H9 (cell line): ENCODE data around the gene ZNF180. TPM values are rescaled to one million over a fixed set of nuclear protein-coding genes. Genes with fewer than 3 reads are reported as not detected.

Source experiments
- DNase-seq: peaks from one replicate; pipeline ENCODE4 v3.0.0-alpha.2; 2017
- H2AFZ ChIP-seq: one replicate; pipeline ENCODE4 v1.6.1; 2013; ENCODE audit warnings: mild to moderate bottlenecking, low read length, control low read depth, moderate library complexity
- H2AK5ac ChIP-seq: 2 replicates; pipeline ENCODE4 v1.6.1; 2013; ENCODE audit warnings: low read length, control low read depth, mixed read lengths; ENCODE audit not compliant: insufficient read length
- H2BK120ac ChIP-seq: one replicate; pipeline ENCODE4 v1.6.1; 2013; ENCODE audit warnings: low read depth, mild to moderate bottlenecking, low read length, control low read depth, inconsistent platforms; ENCODE audit not compliant: poor library complexity, severe bottlenecking
- H2BK12ac ChIP-seq: 2 replicates; pipeline ENCODE4 v1.6.1; 2013; ENCODE audit warnings: low read length, control low read depth, mixed read lengths, low read depth; ENCODE audit not compliant: insufficient read length
- H2BK15ac ChIP-seq: 2 replicates; pipeline ENCODE4 v1.6.1; 2013; ENCODE audit warnings: low read depth, low read length, control low read depth
- H2BK20ac ChIP-seq: one replicate; pipeline ENCODE4 v1.6.1; 2013; ENCODE audit warnings: low read depth, mild to moderate bottlenecking, low read length, control low read depth, inconsistent platforms; ENCODE audit not compliant: poor library complexity, severe bottlenecking
- H2BK5ac ChIP-seq: 2 replicates; pipeline ENCODE4 v1.6.1; 2013; ENCODE audit warnings: low read length, control low read depth, mixed read lengths; ENCODE audit not compliant: insufficient read length
- H3K14ac ChIP-seq: 2 replicates; pipeline ENCODE4 v1.6.1; 2013; ENCODE audit warnings: low read length, control low read depth; ENCODE audit not compliant: insufficient read depth
- H3K18ac ChIP-seq: 2 replicates; pipeline ENCODE4 v1.6.1; 2013; ENCODE audit warnings: low read depth, mild to moderate bottlenecking, mixed read lengths, low read length, control low read depth; ENCODE audit not compliant: insufficient read length
- H3K23ac ChIP-seq: 2 replicates; pipeline ENCODE4 v1.6.1; 2013; ENCODE audit warnings: low read length, control low read depth, mixed read lengths, low read depth; ENCODE audit not compliant: insufficient read length
- H3K23me2 ChIP-seq: 2 replicates; pipeline ENCODE4 v1.6.1; 2013; ENCODE audit warnings: low read depth, mild to moderate bottlenecking, mixed read lengths, low read length, control low read depth; ENCODE audit not compliant: insufficient read length, poor library complexity, severe bottlenecking
- H3K27ac ChIP-seq: 2 replicates; pipeline ENCODE4 v1.5.1; 2013; ENCODE audit warnings: low read length, control low read depth, mixed read lengths, low read depth; ENCODE audit not compliant: insufficient read length
- H3K27me3 ChIP-seq: 2 replicates; pipeline ENCODE4 v1.6.1; 2013; ENCODE audit warnings: low read length, control low read depth, inconsistent platforms; ENCODE audit not compliant: insufficient read depth
- H3K4ac ChIP-seq: 2 replicates; pipeline ENCODE4 v1.6.1; 2013; ENCODE audit warnings: low read depth, mild to moderate bottlenecking, control low read depth, inconsistent platforms, low read length, moderate library complexity
- H3K4me1 ChIP-seq: 2 replicates; pipeline ENCODE4 v1.6.1; 2013; ENCODE audit warnings: low read length, control low read depth, inconsistent platforms; ENCODE audit not compliant: insufficient read depth
- H3K4me2 ChIP-seq: 2 replicates; pipeline ENCODE4 v1.6.1; 2013; ENCODE audit warnings: low read length, control low read depth, mixed read lengths; ENCODE audit not compliant: insufficient read length, insufficient read depth
- H3K56ac ChIP-seq: 2 replicates; pipeline ENCODE4 v1.6.1; 2013; ENCODE audit warnings: low read depth, mild to moderate bottlenecking, mixed read lengths, low read length, control low read depth; ENCODE audit not compliant: insufficient read length
- H3K79me1 ChIP-seq: 2 replicates; pipeline ENCODE4 v1.6.1; 2013; ENCODE audit warnings: low read depth, mild to moderate bottlenecking, moderate library complexity, low read length, control low read depth, inconsistent platforms; ENCODE audit not compliant: insufficient read depth, poor library complexity, severe bottlenecking
- H3K79me2 ChIP-seq: 2 replicates; pipeline ENCODE4 v1.6.1; 2013; ENCODE audit warnings: low read length, control low read depth, inconsistent platforms; ENCODE audit not compliant: insufficient read depth
- H3K9ac ChIP-seq: 2 replicates; pipeline ENCODE4 v1.6.1; 2013; ENCODE audit warnings: low read length, control low read depth, mixed read lengths; ENCODE audit not compliant: insufficient read length; ENCODE audit errors: extremely low read depth
- H3K9me3 ChIP-seq: one replicate; pipeline ENCODE4 v1.6.1; 2013; ENCODE audit warnings: low read depth, low read length, inconsistent platforms; ENCODE audit not compliant: control insufficient read depth
- H3T11ph ChIP-seq: one replicate; pipeline ENCODE4 v1.6.1; 2013; ENCODE audit warnings: mild to moderate bottlenecking, low read length, control low read depth, inconsistent platforms
- H4K20me1 ChIP-seq: one replicate; pipeline ENCODE4 v1.6.1; 2013; ENCODE audit not compliant: control insufficient read depth, insufficient read length, insufficient read depth
- H4K5ac ChIP-seq: 2 replicates; pipeline ENCODE4 v1.6.1; 2013; ENCODE audit warnings: low read depth, mild to moderate bottlenecking, mixed read lengths, low read length, control low read depth; ENCODE audit not compliant: insufficient read length
- H4K8ac ChIP-seq: replicated peaks from 2 replicates; pipeline ENCODE4 v1.6.1; 2013; ENCODE audit warnings: low read length, control low read depth, mixed read lengths, low read depth; ENCODE audit not compliant: insufficient read length
- H4K91ac ChIP-seq: 2 replicates; pipeline ENCODE4 v1.6.1; 2013; ENCODE audit warnings: low read depth, mild to moderate bottlenecking, moderate library complexity, mixed read lengths, low read length, control low read depth; ENCODE audit not compliant: insufficient read length
- H3K27ac Mint-ChIP-seq, 3 experiments: 2 replicates in 2 of 3; 3 replicates in 1 of 3; pipeline ENCODE4 v1.8.0; 2020 to 2021; ENCODE audit warnings: mixed read lengths in 3 of 3, mild to moderate bottlenecking in 1 of 3, moderate library complexity in 1 of 3
- H3K27me3 Mint-ChIP-seq: 2 replicates; pipeline ENCODE4 v1.8.0; 2021; ENCODE audit warnings: low read depth, mild to moderate bottlenecking, moderate library complexity, mixed read lengths
- H3K36me3 Mint-ChIP-seq, 3 experiments: 2 replicates in 2 of 3; 3 replicates in 1 of 3; pipeline ENCODE4 v1.8.0; 2020 to 2021; ENCODE audit warnings: low read depth in 3 of 3, mixed read lengths in 3 of 3; ENCODE audit not compliant: insufficient read depth in 1 of 3
- H3K4me1 Mint-ChIP-seq, 2 experiments: 2 replicates each; pipeline ENCODE4 v1.8.0; 2020; ENCODE audit warnings: mixed read lengths in 2 of 2
- H3K4me3 Mint-ChIP-seq, 2 experiments: 2 replicates in 1 of 2; 3 replicates in 1 of 2; pipeline ENCODE4 v1.8.0; 2020 to 2021; ENCODE audit warnings: mild to moderate bottlenecking in 2 of 2, mixed read lengths in 2 of 2, moderate library complexity in 1 of 2
- H3K9me3 Mint-ChIP-seq, 2 experiments: 2 replicates in 1 of 2; 3 replicates in 1 of 2; pipeline ENCODE4 v1.8.0; 2020; ENCODE audit warnings: mild to moderate bottlenecking in 2 of 2, mixed read lengths in 2 of 2, moderate library complexity in 1 of 2
- WGBS: extraction: QIAGEN DNeasy Blood & Tissue Kit; methylation state at CpG from one replicate; pipeline ENCODE4 v1.1.7; 2013; ENCODE audit warnings: missing lambda C conversion rate, low lambda C conversion rate, mixed read lengths; ENCODE audit not compliant: insufficient read length; ENCODE audit errors: extremely low coverage; 5-methylcytosine and 5-hydroxymethylcytosine counted together
- total RNA-seq: library from RNA; stranded (reverse); gene quantifications from 2 replicates; pipeline ENCODE4 v1.2.1, GENCODE V29; 2021
- TF ChIP-seq, protein P1 (sequence below): fragments of 200-600 bp; sonication (generic); conservative IDR thresholded peaks from 3 replicates; pipeline ENCODE4 v1.8.0; 2021; ENCODE audit warnings: antibody characterized with exemption, mild to moderate bottlenecking

The ZNF180 gene
- total RNA-seq, 1 experiment from 2014 or later = 13.6 TPM

- Histone ChIP-seq H3K9me3 (no peaks in the 10 kb centered on the region), H2BK12ac (no peak overlapping the region), H2BK5ac (no peak overlapping the region), H3K4ac (no peak overlapping the region), H2BK15ac (no peak overlapping the region), H3T11ph (no peak overlapping the region), H3K23me2 (no peaks in the 10 kb centered on the region), H3K23ac (no peak overlapping the region), H3K9ac (no peak overlapping the region), H3K79me1 (no peaks in the 10 kb centered on the region), H3K79me2 (no peaks in the 10 kb centered on the region), H3K27me3 (no peaks in the 10 kb centered on the region; the same call in 1 of the 2 replicates), H4K8ac (no peak overlapping the region), H2AK5ac (no peak overlapping the region), H3K27ac (no peak overlapping the region), H4K20me1 (no peaks in the 10 kb centered on the region), H3K4me1 (no peaks in the 10 kb centered on the region), H3K14ac (no peak overlapping the region), H3K4me2 (no peak overlapping the region), H4K91ac (no peak overlapping the region), H3K18ac (no peak overlapping the region), H3K56ac (no peak overlapping the region), H4K5ac (no peak overlapping the region), H2BK20ac (no peak overlapping the region), H2AFZ (no peak overlapping the region), H2BK120ac (no peak overlapping the region)
- H3K4me3 Mint-ChIP-seq = no peak overlapping the region
- H3K27ac Mint-ChIP-seq = no peak overlapping the region; a peak in 1 of 7 replicates
- TF ChIP-seq, protein P1, sequence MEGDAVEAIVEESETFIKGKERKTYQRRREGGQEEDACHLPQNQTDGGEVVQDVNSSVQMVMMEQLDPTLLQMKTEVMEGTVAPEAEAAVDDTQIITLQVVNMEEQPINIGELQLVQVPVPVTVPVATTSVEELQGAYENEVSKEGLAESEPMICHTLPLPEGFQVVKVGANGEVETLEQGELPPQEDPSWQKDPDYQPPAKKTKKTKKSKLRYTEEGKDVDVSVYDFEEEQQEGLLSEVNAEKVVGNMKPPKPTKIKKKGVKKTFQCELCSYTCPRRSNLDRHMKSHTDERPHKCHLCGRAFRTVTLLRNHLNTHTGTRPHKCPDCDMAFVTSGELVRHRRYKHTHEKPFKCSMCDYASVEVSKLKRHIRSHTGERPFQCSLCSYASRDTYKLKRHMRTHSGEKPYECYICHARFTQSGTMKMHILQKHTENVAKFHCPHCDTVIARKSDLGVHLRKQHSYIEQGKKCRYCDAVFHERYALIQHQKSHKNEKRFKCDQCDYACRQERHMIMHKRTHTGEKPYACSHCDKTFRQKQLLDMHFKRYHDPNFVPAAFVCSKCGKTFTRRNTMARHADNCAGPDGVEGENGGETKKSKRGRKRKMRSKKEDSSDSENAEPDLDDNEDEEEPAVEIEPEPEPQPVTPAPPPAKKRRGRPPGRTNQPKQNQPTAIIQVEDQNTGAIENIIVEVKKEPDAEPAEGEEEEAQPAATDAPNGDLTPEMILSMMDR = no peak
- no CpG with 5 or more reads among the region's 8 CpGs for WGBS
- H3K36me3 Mint-ChIP-seq = no peaks in the 10 kb centered on the region; a peak in 2 of 7 replicates
- peaks cover 67 to 78% of the 10 kb centered on the region in 2 experiments for H3K9me3 Mint-ChIP-seq
- H3K27me3 Mint-ChIP-seq = peaks cover 65% of the 10 kb centered on the region
- DNase-seq = no peak
- no peaks in the 10 kb centered on the region for H3K4me1 Mint-ChIP-seq
Observed at GRCh38 chr19:44540736-44541135, 40.4 kb upstream of the ZNF180 start.
